HepG2 (cell line): ENCODE measurements around the gene CARD9. TPM values are rescaled to one million over a fixed set of nuclear protein-coding genes. Genes with fewer than 3 reads are reported as not detected.

Source experiments
- CEBPB ChIP-seq: IDR thresholded peaks from 2 replicates; pipeline ENCODE4 v1.6.1; 2011; ENCODE audit warnings: low read depth, low read length, improper control_type of control experiment, borderline replicate concordance
- HOXA3 ChIP-seq: sonication (generic); formaldehyde crosslinking; IDR thresholded peaks from 2 replicates; pipeline ENCODE4 v1.5.0; 2020; ENCODE audit warnings: missing genetic modification reagents
- ISL2 ChIP-seq: sonication (generic); formaldehyde crosslinking; IDR thresholded peaks from 2 replicates; pipeline ENCODE4 v1.5.0; 2020; ENCODE audit warnings: missing genetic modification reagents
- NCOA2 ChIP-seq: sonication (generic); formaldehyde crosslinking; IDR thresholded peaks from 2 replicates; pipeline ENCODE4 v1.8.0; 2022; ENCODE audit warnings: inconsistent platforms
- PRPF4 ChIP-seq: fragments of 200-400 bp; formaldehyde crosslinking; IDR thresholded peaks from 2 replicates; pipeline ENCODE4 v1.6.1; 2016; ENCODE audit warnings: low read length, low read depth; ENCODE audit not compliant: poor library complexity, severe bottlenecking
- RFXAP ChIP-seq: sonication (generic); formaldehyde crosslinking; IDR thresholded peaks from 2 replicates; pipeline ENCODE4 v1.4.0; 2020; ENCODE audit warnings: missing genetic modification reagents, borderline replicate concordance
- SRF ChIP-seq: IDR thresholded peaks from 2 replicates; pipeline ENCODE4 v1.6.1; 2011; ENCODE audit warnings: mild to moderate bottlenecking, low read depth, low read length, moderate library complexity
- SRY ChIP-seq: sonication (generic); formaldehyde crosslinking; IDR thresholded peaks from 2 replicates; pipeline ENCODE4 v1.8.0; 2022; ENCODE audit warnings: mild to moderate bottlenecking, missing genetic modification reagents
- ZFP37 ChIP-seq: sonication (generic); formaldehyde crosslinking; IDR thresholded peaks from 2 replicates; pipeline ENCODE4 v1.4.0; 2020; ENCODE audit warnings: missing genetic modification reagents, borderline replicate concordance
- ZFP82 ChIP-seq: sonication (generic); formaldehyde crosslinking; IDR thresholded peaks from 2 replicates; pipeline ENCODE4 v1.5.1; 2020; ENCODE audit warnings: mild to moderate bottlenecking, missing genetic modification reagents, borderline replicate concordance
- ZFX ChIP-seq: sonication (generic); formaldehyde crosslinking; IDR thresholded peaks from 2 replicates; pipeline ENCODE4 v1.4.0; 2020; ENCODE audit warnings: mild to moderate bottlenecking, low read depth, missing genetic modification reagents, moderate library complexity
- ZNF614 ChIP-seq: IDR thresholded peaks from 2 replicates; pipeline ENCODE4 v1.6.1; 2018; ENCODE audit warnings: missing biosample characterization, missing genetic modification reagents, inconsistent platforms, borderline replicate concordance
- polyA plus RNA-seq, 8 experiments: library from polyadenylated mRNA; depleted of rRNA in 3 of 8; stranded (reverse) in 7 of 8; unstranded in 1 of 8; fragments of >200 nt; fragmentation: Illumina TruSeq in 4 of 8; extraction: Trizol in 4 of 8; gene quantifications; 2 replicates each; pipeline versions ENCODE4 v1.2.1 to v1.2.3, GENCODE V29; 2011 to 2016; ENCODE audit warnings: low read depth in 4 of 8, missing spikeins in 1 of 8, mixed read lengths in 1 of 8; ENCODE audit not compliant: insufficient read depth in 1 of 8
- total RNA-seq, 5 experiments: library from RNA; depleted of rRNA; stranded (reverse); fragments of >200 nt; fragmentation: Illumina TruSeq; extraction: Trizol; gene quantifications; 2 replicates each; pipeline ENCODE4 v1.2.3, GENCODE V29; 2016; ENCODE audit warnings: low read depth in 1 of 5
- TF ChIP-seq, protein P1 (sequence below): IDR thresholded peaks from 2 replicates; pipeline ENCODE4 v1.4.0; 2020; ENCODE audit warnings: mild to moderate bottlenecking, missing genetic modification reagents
- TF ChIP-seq, protein P2 (sequence below): sonication (generic); formaldehyde crosslinking; IDR thresholded peaks from 2 replicates; pipeline ENCODE4 v1.9.0; 2022; ENCODE audit warnings: low read depth, missing genetic modification reagents
- TF ChIP-seq, protein P3 (sequence below): sonication (generic); formaldehyde crosslinking; IDR thresholded peaks from 2 replicates; pipeline ENCODE4 v1.4.0; 2020; ENCODE audit warnings: missing genetic modification reagents
- TF ChIP-seq, protein P4 (sequence below): sonication (generic); formaldehyde crosslinking; IDR thresholded peaks from 2 replicates; pipeline ENCODE4 v1.4.0; 2020; ENCODE audit warnings: missing genetic modification reagents, borderline replicate concordance

Gene CARD9
- total and polyA plus RNA-seq, 2 of the 13 experiments (the other 11 are each of a cell fraction or from before 2014, with no cell fraction given) = 3.3 to 7.4 TPM

DNA sequence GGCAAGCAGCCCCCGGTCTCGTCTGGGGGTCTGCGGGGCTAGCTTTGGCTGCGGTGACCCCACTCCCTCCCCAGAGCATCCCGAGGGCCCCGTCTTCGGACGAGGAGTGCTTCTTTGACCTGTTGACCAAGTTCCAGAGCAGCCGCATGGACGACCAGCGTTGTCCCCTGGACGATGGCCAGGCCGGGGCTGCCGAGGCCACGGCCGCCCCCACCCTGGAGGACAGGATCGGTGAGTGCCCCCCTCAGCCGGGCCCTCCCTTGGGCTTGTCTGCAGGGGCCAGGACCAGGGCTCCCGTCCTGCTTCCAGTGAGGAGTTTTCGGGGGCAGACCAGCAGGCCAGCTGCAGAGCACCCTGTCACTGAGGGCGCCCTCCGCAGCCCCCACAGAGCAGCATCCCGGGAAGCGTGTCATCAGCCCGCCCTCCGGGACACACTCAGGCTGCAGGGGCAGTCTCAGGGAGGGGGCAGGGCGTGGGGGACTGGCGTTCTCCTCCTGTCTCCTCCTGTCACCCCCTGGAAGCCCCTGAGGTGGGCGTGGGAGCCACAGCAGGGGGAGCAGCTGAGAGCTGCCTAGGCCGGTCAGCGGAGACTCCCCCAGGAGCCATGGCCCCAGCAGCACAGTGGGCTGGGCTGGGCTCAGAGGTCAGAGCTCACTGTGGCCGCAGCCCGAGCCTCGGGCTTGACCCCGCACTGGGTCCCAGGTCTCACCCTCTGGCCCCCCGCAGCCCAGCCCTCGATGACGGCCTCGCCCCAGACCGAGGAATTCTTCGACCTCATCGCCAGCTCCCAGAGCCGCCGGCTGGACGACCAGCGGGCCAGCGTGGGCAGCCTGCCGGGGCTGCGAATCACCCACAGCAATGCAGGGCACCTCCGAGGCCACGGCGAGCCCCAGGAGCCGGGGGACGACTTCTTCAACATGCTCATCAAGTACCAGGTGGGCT lies 17.6 kb downstream of the CARD9 start (continued):
- TF ChIP-seq ZNF614 (CRISPR knock-in tag) (no peak), SRF (no peak), SRY (CRISPR knock-in tag) (no peak), ISL2 (CRISPR knock-in tag) (no peak), ZFP82 (CRISPR knock-in tag) (no peak), CEBPB (no peak), RFXAP (CRISPR knock-in tag) (no peak), ZFP37 (no peak), HOXA3 (CRISPR knock-in tag) (peak; percentile 26; the same call in 1 of the 2 replicates), PRPF4 (no peak), ZFX (CRISPR knock-in tag) (peak; percentile 27; the same call in 1 of the 2 replicates), NCOA2 (CRISPR knock-in tag) (no peak)
- TF ChIP-seq, protein P1, sequence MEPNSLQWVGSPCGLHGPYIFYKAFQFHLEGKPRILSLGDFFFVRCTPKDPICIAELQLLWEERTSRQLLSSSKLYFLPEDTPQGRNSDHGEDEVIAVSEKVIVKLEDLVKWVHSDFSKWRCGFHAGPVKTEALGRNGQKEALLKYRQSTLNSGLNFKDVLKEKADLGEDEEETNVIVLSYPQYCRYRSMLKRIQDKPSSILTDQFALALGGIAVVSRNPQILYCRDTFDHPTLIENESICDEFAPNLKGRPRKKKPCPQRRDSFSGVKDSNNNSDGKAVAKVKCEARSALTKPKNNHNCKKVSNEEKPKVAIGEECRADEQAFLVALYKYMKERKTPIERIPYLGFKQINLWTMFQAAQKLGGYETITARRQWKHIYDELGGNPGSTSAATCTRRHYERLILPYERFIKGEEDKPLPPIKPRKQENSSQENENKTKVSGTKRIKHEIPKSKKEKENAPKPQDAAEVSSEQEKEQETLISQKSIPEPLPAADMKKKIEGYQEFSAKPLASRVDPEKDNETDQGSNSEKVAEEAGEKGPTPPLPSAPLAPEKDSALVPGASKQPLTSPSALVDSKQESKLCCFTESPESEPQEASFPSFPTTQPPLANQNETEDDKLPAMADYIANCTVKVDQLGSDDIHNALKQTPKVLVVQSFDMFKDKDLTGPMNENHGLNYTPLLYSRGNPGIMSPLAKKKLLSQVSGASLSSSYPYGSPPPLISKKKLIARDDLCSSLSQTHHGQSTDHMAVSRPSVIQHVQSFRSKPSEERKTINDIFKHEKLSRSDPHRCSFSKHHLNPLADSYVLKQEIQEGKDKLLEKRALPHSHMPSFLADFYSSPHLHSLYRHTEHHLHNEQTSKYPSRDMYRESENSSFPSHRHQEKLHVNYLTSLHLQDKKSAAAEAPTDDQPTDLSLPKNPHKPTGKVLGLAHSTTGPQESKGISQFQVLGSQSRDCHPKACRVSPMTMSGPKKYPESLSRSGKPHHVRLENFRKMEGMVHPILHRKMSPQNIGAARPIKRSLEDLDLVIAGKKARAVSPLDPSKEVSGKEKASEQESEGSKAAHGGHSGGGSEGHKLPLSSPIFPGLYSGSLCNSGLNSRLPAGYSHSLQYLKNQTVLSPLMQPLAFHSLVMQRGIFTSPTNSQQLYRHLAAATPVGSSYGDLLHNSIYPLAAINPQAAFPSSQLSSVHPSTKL (CRISPR knock-in tag) = no peak
- TF ChIP-seq, protein P2, sequence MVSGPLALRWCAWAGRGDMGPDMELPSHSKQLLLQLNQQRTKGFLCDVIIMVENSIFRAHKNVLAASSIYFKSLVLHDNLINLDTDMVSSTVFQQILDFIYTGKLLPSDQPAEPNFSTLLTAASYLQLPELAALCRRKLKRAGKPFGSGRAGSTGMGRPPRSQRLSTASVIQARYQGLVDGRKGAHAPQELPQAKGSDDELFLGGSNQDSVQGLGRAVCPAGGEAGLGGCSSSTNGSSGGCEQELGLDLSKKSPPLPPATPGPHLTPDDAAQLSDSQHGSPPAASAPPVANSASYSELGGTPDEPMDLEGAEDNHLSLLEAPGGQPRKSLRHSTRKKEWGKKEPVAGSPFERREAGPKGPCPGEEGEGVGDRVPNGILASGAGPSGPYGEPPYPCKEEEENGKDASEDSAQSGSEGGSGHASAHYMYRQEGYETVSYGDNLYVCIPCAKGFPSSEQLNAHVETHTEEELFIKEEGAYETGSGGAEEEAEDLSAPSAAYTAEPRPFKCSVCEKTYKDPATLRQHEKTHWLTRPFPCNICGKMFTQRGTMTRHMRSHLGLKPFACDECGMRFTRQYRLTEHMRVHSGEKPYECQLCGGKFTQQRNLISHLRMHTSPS (CRISPR knock-in tag) = 0 out of 2 replicates have a peak, but pooled peaks have one; percentile 31
- TF ChIP-seq, protein P3, sequence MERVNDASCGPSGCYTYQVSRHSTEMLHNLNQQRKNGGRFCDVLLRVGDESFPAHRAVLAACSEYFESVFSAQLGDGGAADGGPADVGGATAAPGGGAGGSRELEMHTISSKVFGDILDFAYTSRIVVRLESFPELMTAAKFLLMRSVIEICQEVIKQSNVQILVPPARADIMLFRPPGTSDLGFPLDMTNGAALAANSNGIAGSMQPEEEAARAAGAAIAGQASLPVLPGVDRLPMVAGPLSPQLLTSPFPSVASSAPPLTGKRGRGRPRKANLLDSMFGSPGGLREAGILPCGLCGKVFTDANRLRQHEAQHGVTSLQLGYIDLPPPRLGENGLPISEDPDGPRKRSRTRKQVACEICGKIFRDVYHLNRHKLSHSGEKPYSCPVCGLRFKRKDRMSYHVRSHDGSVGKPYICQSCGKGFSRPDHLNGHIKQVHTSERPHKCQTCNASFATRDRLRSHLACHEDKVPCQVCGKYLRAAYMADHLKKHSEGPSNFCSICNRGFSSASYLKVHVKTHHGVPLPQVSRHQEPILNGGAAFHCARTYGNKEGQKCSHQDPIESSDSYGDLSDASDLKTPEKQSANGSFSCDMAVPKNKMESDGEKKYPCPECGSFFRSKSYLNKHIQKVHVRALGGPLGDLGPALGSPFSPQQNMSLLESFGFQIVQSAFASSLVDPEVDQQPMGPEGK (CRISPR knock-in tag) = peak; percentile 63; the same call in 1 of the 2 replicates
- TF ChIP-seq, protein P4, sequence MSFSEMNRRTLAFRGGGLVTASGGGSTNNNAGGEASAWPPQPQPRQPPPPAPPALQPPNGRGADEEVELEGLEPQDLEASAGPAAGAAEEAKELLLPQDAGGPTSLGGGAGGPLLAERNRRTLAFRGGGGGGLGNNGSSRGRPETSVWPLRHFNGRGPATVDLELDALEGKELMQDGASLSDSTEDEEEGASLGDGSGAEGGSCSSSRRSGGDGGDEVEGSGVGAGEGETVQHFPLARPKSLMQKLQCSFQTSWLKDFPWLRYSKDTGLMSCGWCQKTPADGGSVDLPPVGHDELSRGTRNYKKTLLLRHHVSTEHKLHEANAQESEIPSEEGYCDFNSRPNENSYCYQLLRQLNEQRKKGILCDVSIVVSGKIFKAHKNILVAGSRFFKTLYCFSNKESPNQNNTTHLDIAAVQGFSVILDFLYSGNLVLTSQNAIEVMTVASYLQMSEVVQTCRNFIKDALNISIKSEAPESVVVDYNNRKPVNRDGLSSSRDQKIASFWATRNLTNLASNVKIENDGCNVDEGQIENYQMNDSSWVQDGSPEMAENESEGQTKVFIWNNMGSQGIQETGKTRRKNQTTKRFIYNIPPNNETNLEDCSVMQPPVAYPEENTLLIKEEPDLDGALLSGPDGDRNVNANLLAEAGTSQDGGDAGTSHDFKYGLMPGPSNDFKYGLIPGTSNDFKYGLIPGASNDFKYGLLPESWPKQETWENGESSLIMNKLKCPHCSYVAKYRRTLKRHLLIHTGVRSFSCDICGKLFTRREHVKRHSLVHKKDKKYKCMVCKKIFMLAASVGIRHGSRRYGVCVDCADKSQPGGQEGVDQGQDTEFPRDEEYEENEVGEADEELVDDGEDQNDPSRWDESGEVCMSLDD (CRISPR knock-in tag) = no peak
